ENCODE data around the gene FILIP1L.

The FILIP1L gene

DNA sequence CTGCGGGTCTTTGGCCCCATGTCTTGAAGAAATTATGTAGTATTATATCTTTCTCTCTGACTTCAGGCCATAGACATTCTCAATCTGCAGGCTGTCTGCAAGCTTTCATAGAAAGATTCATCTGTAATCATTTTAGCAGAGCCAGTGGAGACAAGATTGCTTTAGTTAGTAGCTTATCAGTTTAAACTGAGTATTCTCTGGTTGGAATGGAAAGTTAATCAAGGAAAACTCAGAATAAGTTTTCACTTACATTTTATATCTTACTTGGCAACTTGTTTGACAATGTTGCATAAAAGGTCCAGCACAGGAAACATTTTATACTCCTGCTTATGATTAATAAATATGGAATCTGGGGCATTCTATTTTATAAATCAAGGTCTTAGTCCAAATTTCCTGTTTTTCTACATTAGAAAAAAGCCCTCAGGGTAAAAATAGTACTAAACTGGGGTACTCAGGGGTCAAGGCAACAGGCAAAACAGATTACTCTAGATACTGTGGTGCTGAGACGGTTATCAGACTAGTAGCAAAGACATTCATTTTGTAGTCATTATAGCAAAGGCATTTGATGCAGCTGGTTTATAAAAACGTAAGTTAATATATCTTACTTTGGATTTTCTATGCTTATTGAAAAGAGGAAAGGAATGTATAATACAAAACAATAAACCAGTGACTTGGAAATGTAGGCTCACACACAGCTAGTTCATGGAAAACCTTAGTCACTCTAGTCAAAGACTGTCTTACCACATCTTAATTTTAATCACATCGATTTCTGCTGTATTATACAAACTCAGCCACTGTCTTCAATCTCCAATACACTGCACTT lies 45.2 kb upstream of the FILIP1L start:
- Histone ChIP-seq H3K4me1 (ENCODE audit: insufficient read depth, low read length) (no peaks in the 10 kb centered on the region), H4K20me1 (ENCODE audit: insufficient read depth, low read length) (no peaks in the 10 kb centered on the region), H3K27ac (ENCODE audit: low read length) (no peak overlapping the region), H3K9ac (ENCODE audit: low read depth, low read length) (no peak overlapping the region), H3K9me3 (ENCODE audit: insufficient read depth, low read length, severe bottlenecking) (peaks cover 9% of the 10 kb centered on the region), H3K79me2 (ENCODE audit: insufficient read depth, low read length) (no peaks in the 10 kb centered on the region), H3K4me2 (ENCODE audit: insufficient read depth, low read length) (no peak overlapping the region), H3K27me3 (ENCODE audit: insufficient read depth, low read length, poor library complexity) (no peaks in the 10 kb centered on the region), H3K4me3 (ENCODE audit: low read depth in 1 of 2, low read length in 2 of 2) (no peak overlapping the region), H3K36me3 (ENCODE audit: insufficient read depth, low read length) (0 out of 2 replicates have a peak, but pooled peaks cover 2% of the 10 kb centered on the region), H2AFZ (ENCODE audit: low read depth, low read length) (no peak overlapping the region)
- no peak for ATAC-seq (ENCODE audit: insufficient read depth, low read depth)
- DNase-seq, result no peak
- TF ChIP-seq, protein P1, sequence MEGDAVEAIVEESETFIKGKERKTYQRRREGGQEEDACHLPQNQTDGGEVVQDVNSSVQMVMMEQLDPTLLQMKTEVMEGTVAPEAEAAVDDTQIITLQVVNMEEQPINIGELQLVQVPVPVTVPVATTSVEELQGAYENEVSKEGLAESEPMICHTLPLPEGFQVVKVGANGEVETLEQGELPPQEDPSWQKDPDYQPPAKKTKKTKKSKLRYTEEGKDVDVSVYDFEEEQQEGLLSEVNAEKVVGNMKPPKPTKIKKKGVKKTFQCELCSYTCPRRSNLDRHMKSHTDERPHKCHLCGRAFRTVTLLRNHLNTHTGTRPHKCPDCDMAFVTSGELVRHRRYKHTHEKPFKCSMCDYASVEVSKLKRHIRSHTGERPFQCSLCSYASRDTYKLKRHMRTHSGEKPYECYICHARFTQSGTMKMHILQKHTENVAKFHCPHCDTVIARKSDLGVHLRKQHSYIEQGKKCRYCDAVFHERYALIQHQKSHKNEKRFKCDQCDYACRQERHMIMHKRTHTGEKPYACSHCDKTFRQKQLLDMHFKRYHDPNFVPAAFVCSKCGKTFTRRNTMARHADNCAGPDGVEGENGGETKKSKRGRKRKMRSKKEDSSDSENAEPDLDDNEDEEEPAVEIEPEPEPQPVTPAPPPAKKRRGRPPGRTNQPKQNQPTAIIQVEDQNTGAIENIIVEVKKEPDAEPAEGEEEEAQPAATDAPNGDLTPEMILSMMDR (IDR thresholded peaks at IDR 0.05; ENCODE audit: borderline replicate concordance, extremely low read depth, low read length, poor library complexity, severe bottlenecking), result no peak
- no peak for TF ChIP-seq EZH2 (IDR thresholded peaks at IDR 0.05; ENCODE audit: borderline replicate concordance, low read depth, low read length, severe bottlenecking)

DNA sequence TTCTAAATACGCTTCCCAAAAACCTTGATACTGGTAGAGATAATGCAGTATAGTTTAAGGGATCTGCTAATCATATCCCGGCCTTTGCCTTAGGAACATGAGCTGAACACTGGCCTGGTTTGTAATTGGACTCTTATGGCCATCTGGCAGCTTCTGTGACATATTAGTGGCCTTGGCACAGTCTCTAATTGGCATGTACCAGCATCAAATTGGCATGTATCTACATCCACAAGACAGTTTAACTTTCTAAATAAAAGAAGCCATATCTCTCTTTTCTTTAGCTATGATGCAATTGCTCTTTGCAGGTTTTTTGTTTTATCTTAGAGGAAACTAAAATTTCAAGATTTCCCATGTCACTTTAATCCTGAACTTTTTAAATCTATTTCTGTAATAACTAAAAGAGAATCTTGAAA lies 44.6 kb upstream of the FILIP1L start:
- Histone ChIP-seq H3K9ac (ENCODE audit: low read depth, low read length) (no peak overlapping the region), H3K4me3 (ENCODE audit: low read depth in 1 of 2, low read length in 2 of 2) (no peak overlapping the region), H3K4me1 (ENCODE audit: insufficient read depth, low read length) (no peaks in the 10 kb centered on the region), H3K79me2 (ENCODE audit: insufficient read depth, low read length) (no peaks in the 10 kb centered on the region), H3K27ac (ENCODE audit: low read length) (no peak overlapping the region), H3K36me3 (ENCODE audit: insufficient read depth, low read length) (0 out of 2 replicates have a peak, but pooled peaks cover 2% of the 10 kb centered on the region), H3K27me3 (ENCODE audit: insufficient read depth, low read length, poor library complexity) (no peaks in the 10 kb centered on the region), H3K9me3 (ENCODE audit: insufficient read depth, low read length, severe bottlenecking) (peaks cover 9% of the 10 kb centered on the region), H2AFZ (ENCODE audit: low read depth, low read length) (no peak overlapping the region), H3K4me2 (ENCODE audit: insufficient read depth, low read length) (no peak overlapping the region), H4K20me1 (ENCODE audit: insufficient read depth, low read length) (no peaks in the 10 kb centered on the region)
- DNase-seq, result no peak
- no peak for TF ChIP-seq EZH2 (IDR thresholded peaks at IDR 0.05; ENCODE audit: borderline replicate concordance, low read depth, low read length, severe bottlenecking)
- TF ChIP-seq, protein P1 (IDR thresholded peaks at IDR 0.05; ENCODE audit: borderline replicate concordance, extremely low read depth, low read length, poor library complexity, severe bottlenecking), result no peak
- ATAC-seq (ENCODE audit: insufficient read depth, low read depth), result no peak

DNA sequence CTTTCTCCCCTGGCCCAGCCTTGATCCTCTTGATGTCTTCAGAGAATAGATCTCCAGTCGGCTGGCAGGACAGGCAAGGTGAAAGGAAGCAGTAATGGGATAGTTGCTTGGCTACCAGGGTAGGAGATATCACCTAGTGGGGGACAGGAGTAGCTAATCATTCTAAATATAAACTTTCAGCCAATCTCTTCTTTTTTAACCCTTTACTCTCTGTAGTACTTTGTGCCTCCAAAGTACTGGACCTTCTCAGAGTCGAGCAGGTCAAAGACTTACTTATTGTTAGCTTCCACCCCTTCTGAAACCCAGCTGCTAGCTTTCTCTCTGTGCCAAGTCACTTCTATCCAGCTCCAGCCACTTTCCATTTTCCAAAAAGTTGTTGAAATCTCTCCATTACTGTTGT lies 43.4 kb upstream of the FILIP1L start:
- peaks cover 9% of the 10 kb centered on the region for H3K9me3 ChIP-seq (ENCODE audit: insufficient read depth, low read length, severe bottlenecking)
- no peaks in the 10 kb centered on the region for H3K79me2 ChIP-seq (ENCODE audit: insufficient read depth, low read length)
- no peak overlapping the region for H3K4me2 ChIP-seq (ENCODE audit: insufficient read depth, low read length)
- no peak for DNase-seq
- no peak overlapping the region for H3K27ac ChIP-seq (ENCODE audit: low read length)
- no peak overlapping the region for H3K9ac ChIP-seq (ENCODE audit: low read depth, low read length)
- no peak for TF ChIP-seq EZH2 (IDR thresholded peaks at IDR 0.05; ENCODE audit: borderline replicate concordance, low read depth, low read length, severe bottlenecking)
- TF ChIP-seq, protein P1 (IDR thresholded peaks at IDR 0.05; ENCODE audit: borderline replicate concordance, extremely low read depth, low read length, poor library complexity, severe bottlenecking), result no peak
- H3K36me3 ChIP-seq (ENCODE audit: insufficient read depth, low read length), result 0 out of 2 replicates have a peak, but pooled peaks cover 2% of the 10 kb centered on the region
- no peak overlapping the region for H3K4me3 ChIP-seq (ENCODE audit: low read depth in 1 of 2, low read length in 2 of 2)
- no peaks in the 10 kb centered on the region for H4K20me1 ChIP-seq (ENCODE audit: insufficient read depth, low read length)
- H2AFZ ChIP-seq (ENCODE audit: low read depth, low read length), result no peak overlapping the region
- no peak for ATAC-seq (ENCODE audit: insufficient read depth, low read depth)
- no peaks in the 10 kb centered on the region for H3K27me3 ChIP-seq (ENCODE audit: insufficient read depth, low read length, poor library complexity)
- H3K4me1 ChIP-seq (ENCODE audit: insufficient read depth, low read length), result no peaks in the 10 kb centered on the region
